ENCODE results near the gene SLC26A8.

Gene SLC26A8

DNA sequence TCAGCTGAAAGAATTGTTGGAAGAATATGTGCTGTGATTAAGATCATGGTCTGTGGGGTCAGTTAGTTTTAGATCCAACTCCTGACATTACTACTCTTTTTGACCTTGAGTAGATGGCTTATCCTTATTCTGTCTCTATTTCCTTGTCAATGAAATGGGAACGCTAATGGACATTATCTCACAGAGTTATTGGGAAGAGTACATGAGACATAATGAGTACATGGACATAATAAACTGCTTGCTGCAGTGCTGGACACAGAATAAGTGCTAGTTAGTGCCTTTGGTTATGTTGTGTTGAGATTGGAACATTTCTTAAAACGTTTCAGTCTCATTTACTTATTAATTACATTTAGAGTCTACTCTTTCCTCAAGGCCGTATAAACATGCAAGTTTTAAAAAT is 45.8 kb upstream of the SLC26A8 start:
- no peaks in the 10 kb centered on the region for H3K9me3 ChIP-seq
- H3K4me3 ChIP-seq (ENCODE audit: low read depth in 1 of 2, low read length in 1 of 2) = no peak overlapping the region
- no peaks in the 10 kb centered on the region for H3K27me3 ChIP-seq
- H3K4me1 ChIP-seq (ENCODE audit: control insufficient read depth in 1 of 2, insufficient read depth in 1 of 2, low read depth in 1 of 2, low read length in 1 of 2) = peaks cover 19 to 26% of the 10 kb centered on the region in 2 experiments
- peak overlapping the region; percentile 58 for H3K27ac ChIP-seq
- peaks cover 21% of the 10 kb centered on the region for H3K36me3 ChIP-seq
- TF ChIP-seq, protein P1, sequence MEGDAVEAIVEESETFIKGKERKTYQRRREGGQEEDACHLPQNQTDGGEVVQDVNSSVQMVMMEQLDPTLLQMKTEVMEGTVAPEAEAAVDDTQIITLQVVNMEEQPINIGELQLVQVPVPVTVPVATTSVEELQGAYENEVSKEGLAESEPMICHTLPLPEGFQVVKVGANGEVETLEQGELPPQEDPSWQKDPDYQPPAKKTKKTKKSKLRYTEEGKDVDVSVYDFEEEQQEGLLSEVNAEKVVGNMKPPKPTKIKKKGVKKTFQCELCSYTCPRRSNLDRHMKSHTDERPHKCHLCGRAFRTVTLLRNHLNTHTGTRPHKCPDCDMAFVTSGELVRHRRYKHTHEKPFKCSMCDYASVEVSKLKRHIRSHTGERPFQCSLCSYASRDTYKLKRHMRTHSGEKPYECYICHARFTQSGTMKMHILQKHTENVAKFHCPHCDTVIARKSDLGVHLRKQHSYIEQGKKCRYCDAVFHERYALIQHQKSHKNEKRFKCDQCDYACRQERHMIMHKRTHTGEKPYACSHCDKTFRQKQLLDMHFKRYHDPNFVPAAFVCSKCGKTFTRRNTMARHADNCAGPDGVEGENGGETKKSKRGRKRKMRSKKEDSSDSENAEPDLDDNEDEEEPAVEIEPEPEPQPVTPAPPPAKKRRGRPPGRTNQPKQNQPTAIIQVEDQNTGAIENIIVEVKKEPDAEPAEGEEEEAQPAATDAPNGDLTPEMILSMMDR (IDR thresholded peaks at IDR 0.05) = no peak

DNA sequence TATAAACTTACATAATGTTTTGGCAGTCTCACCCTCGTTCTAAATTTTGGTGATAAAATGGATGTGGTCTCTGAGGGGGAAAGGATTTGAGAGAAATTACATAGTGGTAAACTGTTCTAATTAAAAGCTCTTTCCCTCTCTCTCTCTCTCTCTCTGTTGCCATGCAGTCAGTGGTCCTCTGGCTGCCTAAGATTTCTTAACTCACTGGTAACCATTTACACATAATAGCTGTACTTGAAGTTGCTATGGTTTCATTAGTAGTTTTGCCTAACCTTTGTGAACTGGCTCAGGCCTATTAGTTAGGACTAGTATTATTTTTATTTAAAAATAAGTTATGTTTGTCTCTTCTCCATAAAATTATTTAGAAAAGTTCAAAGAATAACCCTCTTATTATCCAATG is 45.1 kb upstream of the SLC26A8 start:
- peaks cover 18% of the 10 kb centered on the region for H3K36me3 ChIP-seq
- H3K27ac ChIP-seq = peak overlapping the region; percentile 58
- no peaks in the 10 kb centered on the region for H3K27me3 ChIP-seq
- H3K4me3 ChIP-seq (ENCODE audit: low read depth in 1 of 2, low read length in 1 of 2) = no peak overlapping the region
- no peaks in the 10 kb centered on the region for H3K9me3 ChIP-seq
- TF ChIP-seq, protein P1 (IDR thresholded peaks at IDR 0.05) = no peak
- H3K4me1 ChIP-seq (ENCODE audit: control insufficient read depth in 1 of 2, insufficient read depth in 1 of 2, low read depth in 1 of 2, low read length in 1 of 2) = peaks cover 23 to 28% of the 10 kb centered on the region in 2 experiments

DNA sequence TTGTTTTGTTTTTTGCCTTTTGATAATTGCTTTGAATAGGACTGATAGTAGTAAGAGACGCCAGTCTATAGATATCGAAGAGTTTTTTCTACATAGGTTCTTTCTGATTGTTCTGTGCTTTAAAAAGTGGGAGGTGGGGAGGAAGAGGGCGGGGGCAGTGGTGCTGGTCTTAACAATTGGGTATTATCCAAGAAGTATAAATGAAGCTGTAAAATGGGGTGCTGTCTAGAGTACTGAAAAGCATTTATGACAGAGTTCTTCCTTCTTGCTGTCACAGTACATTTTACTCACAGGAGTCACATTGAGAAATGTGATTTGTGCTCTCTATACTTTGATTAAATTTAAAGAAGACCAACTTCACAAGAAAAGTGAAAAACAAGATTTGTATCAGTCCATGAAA is 44.1 kb upstream of the SLC26A8 start:
- Histone ChIP-seq H3K27ac (peak overlapping the region; percentile 58), H3K27me3 (no peaks in the 10 kb centered on the region)
- TF ChIP-seq, protein P1 (IDR thresholded peaks at IDR 0.05) = no peak

DNA sequence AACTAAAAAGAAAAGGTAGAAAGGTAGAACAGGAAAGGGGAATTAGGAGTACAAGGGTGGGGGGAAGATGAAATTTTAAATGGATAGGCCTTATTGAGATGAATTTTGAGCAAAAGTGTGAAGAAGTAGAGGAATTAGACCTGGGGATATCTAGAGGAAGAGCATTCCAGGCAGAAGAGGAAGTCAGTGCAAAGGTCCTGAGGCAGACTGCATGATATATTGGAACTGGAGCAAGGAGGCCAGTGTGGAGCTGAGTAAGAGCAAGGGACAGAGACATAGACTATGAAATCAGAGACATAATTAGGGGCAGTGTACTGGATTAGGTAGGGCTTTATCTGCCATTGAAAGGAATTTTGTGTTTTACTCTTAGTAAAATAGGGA is 43.6 kb upstream of the SLC26A8 start:
- TF ChIP-seq, protein P1 (IDR thresholded peaks at IDR 0.05) = no peak
- Histone ChIP-seq H3K9me3 (no peaks in the 10 kb centered on the region), H3K4me1 (ENCODE audit: control insufficient read depth in 1 of 2, insufficient read depth in 1 of 2, low read depth in 1 of 2, low read length in 1 of 2) (peaks cover 22 to 38% of the 10 kb centered on the region in 2 experiments), H3K27me3 (no peaks in the 10 kb centered on the region), H3K36me3 (peaks cover 12% of the 10 kb centered on the region), H3K4me3 (ENCODE audit: low read depth in 1 of 2, low read length in 1 of 2) (no peak overlapping the region), H3K27ac (peak overlapping the region; percentile 58)

More for the DNA sequence above, 44.1 kb upstream of the SLC26A8 start:
- Histone ChIP-seq H3K9me3 (no peaks in the 10 kb centered on the region), H3K4me3 (ENCODE audit: low read depth in 1 of 2, low read length in 1 of 2) (no peak overlapping the region), H3K4me1 (ENCODE audit: control insufficient read depth in 1 of 2, insufficient read depth in 1 of 2, low read depth in 1 of 2, low read length in 1 of 2) (peaks cover 24 to 36% of the 10 kb centered on the region in 2 experiments), H3K36me3 (peaks cover 12% of the 10 kb centered on the region)

DNA sequence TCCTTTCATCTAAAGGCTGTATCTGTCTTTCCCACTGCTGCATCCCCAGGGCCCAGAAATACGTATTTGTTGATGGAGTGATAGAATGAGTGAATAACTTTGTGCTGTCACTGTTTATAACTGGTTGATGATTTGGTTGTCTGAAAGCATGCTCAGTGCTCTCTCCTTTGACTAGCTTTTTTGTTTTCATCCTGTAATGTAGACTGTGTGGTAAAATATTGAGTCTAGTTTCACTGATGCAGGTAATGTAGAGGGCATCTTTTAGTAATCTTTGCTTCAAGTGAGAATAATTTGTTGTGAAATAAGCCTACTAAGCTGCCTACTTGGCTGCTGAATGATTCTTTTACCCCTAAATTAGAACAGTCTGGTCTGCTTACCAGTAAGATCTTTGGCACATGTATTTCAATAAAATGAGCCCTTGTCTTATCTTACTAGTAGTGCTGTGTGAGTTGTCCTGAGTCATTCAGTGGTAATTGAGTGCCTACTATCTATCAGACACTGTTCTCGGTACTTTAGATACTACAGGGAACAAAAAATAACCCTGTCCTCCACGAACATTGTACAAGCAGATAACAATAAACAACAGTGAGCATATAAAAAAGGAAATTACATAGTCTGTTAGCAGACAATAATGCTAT is 43.1 kb upstream of the SLC26A8 start:
- H3K27me3 ChIP-seq = no peaks in the 10 kb centered on the region

More for the DNA sequence above, 43.1 kb upstream of the SLC26A8 start:
- no peaks in the 10 kb centered on the region for H3K9me3 ChIP-seq
- TF ChIP-seq, protein P1 (IDR thresholded peaks at IDR 0.05) = no peak
- H3K27ac ChIP-seq = peak overlapping the region; percentile 58
- H3K4me3 ChIP-seq (ENCODE audit: low read depth in 1 of 2, low read length in 1 of 2) = no peak overlapping the region
- peaks cover 19 to 36% of the 10 kb centered on the region in 2 experiments for H3K4me1 ChIP-seq (ENCODE audit: control insufficient read depth in 1 of 2, insufficient read depth in 1 of 2, low read depth in 1 of 2, low read length in 1 of 2)
- H3K36me3 ChIP-seq = peaks cover 12% of the 10 kb centered on the region
